H9 (cell line): ENCODE measurements around the gene CYB5R3. TPM values are rescaled to one million over a fixed set of nuclear protein-coding genes. Genes with fewer than 3 reads are reported as not detected.

Experiments used
- DNase-seq: peaks from one replicate; pipeline ENCODE4 v3.0.0-alpha.2; 2017
- H2AFZ ChIP-seq: one replicate; pipeline ENCODE4 v1.6.1; 2013; ENCODE audit warnings: mild to moderate bottlenecking, low read length, control low read depth, moderate library complexity
- H2AK5ac ChIP-seq: 2 replicates; pipeline ENCODE4 v1.6.1; 2013; ENCODE audit warnings: low read length, control low read depth, mixed read lengths; ENCODE audit not compliant: insufficient read length
- H2BK120ac ChIP-seq: one replicate; pipeline ENCODE4 v1.6.1; 2013; ENCODE audit warnings: low read depth, mild to moderate bottlenecking, low read length, control low read depth, inconsistent platforms; ENCODE audit not compliant: poor library complexity, severe bottlenecking
- H2BK12ac ChIP-seq: 2 replicates; pipeline ENCODE4 v1.6.1; 2013; ENCODE audit warnings: low read length, control low read depth, mixed read lengths, low read depth; ENCODE audit not compliant: insufficient read length
- H2BK15ac ChIP-seq: 2 replicates; pipeline ENCODE4 v1.6.1; 2013; ENCODE audit warnings: low read depth, low read length, control low read depth
- H2BK20ac ChIP-seq: one replicate; pipeline ENCODE4 v1.6.1; 2013; ENCODE audit warnings: low read depth, mild to moderate bottlenecking, low read length, control low read depth, inconsistent platforms; ENCODE audit not compliant: poor library complexity, severe bottlenecking
- H2BK5ac ChIP-seq: 2 replicates; pipeline ENCODE4 v1.6.1; 2013; ENCODE audit warnings: low read length, control low read depth, mixed read lengths; ENCODE audit not compliant: insufficient read length
- H3K14ac ChIP-seq: 2 replicates; pipeline ENCODE4 v1.6.1; 2013; ENCODE audit warnings: low read length, control low read depth; ENCODE audit not compliant: insufficient read depth
- H3K18ac ChIP-seq: 2 replicates; pipeline ENCODE4 v1.6.1; 2013; ENCODE audit warnings: low read depth, mild to moderate bottlenecking, mixed read lengths, low read length, control low read depth; ENCODE audit not compliant: insufficient read length
- H3K23ac ChIP-seq: 2 replicates; pipeline ENCODE4 v1.6.1; 2013; ENCODE audit warnings: low read length, control low read depth, mixed read lengths, low read depth; ENCODE audit not compliant: insufficient read length
- H3K23me2 ChIP-seq: 2 replicates; pipeline ENCODE4 v1.6.1; 2013; ENCODE audit warnings: low read depth, mild to moderate bottlenecking, mixed read lengths, low read length, control low read depth; ENCODE audit not compliant: insufficient read length, poor library complexity, severe bottlenecking
- H3K27ac ChIP-seq: 2 replicates; pipeline ENCODE4 v1.5.1; 2013; ENCODE audit warnings: low read length, control low read depth, mixed read lengths, low read depth; ENCODE audit not compliant: insufficient read length
- H3K27me3 ChIP-seq: 2 replicates; pipeline ENCODE4 v1.6.1; 2013; ENCODE audit warnings: low read length, control low read depth, inconsistent platforms; ENCODE audit not compliant: insufficient read depth
- H3K4ac ChIP-seq: 2 replicates; pipeline ENCODE4 v1.6.1; 2013; ENCODE audit warnings: low read depth, mild to moderate bottlenecking, control low read depth, inconsistent platforms, low read length, moderate library complexity
- H3K4me1 ChIP-seq: 2 replicates; pipeline ENCODE4 v1.6.1; 2013; ENCODE audit warnings: low read length, control low read depth, inconsistent platforms; ENCODE audit not compliant: insufficient read depth
- H3K4me2 ChIP-seq: 2 replicates; pipeline ENCODE4 v1.6.1; 2013; ENCODE audit warnings: low read length, control low read depth, mixed read lengths; ENCODE audit not compliant: insufficient read length, insufficient read depth
- H3K56ac ChIP-seq: 2 replicates; pipeline ENCODE4 v1.6.1; 2013; ENCODE audit warnings: low read depth, mild to moderate bottlenecking, mixed read lengths, low read length, control low read depth; ENCODE audit not compliant: insufficient read length
- H3K79me1 ChIP-seq: 2 replicates; pipeline ENCODE4 v1.6.1; 2013; ENCODE audit warnings: low read depth, mild to moderate bottlenecking, moderate library complexity, low read length, control low read depth, inconsistent platforms; ENCODE audit not compliant: insufficient read depth, poor library complexity, severe bottlenecking
- H3K79me2 ChIP-seq: 2 replicates; pipeline ENCODE4 v1.6.1; 2013; ENCODE audit warnings: low read length, control low read depth, inconsistent platforms; ENCODE audit not compliant: insufficient read depth
- H3K9ac ChIP-seq: 2 replicates; pipeline ENCODE4 v1.6.1; 2013; ENCODE audit warnings: low read length, control low read depth, mixed read lengths; ENCODE audit not compliant: insufficient read length; ENCODE audit errors: extremely low read depth
- H3K9me3 ChIP-seq: one replicate; pipeline ENCODE4 v1.6.1; 2013; ENCODE audit warnings: low read depth, low read length, inconsistent platforms; ENCODE audit not compliant: control insufficient read depth
- H3T11ph ChIP-seq: one replicate; pipeline ENCODE4 v1.6.1; 2013; ENCODE audit warnings: mild to moderate bottlenecking, low read length, control low read depth, inconsistent platforms
- H4K20me1 ChIP-seq: one replicate; pipeline ENCODE4 v1.6.1; 2013; ENCODE audit not compliant: control insufficient read depth, insufficient read length, insufficient read depth
- H4K5ac ChIP-seq: 2 replicates; pipeline ENCODE4 v1.6.1; 2013; ENCODE audit warnings: low read depth, mild to moderate bottlenecking, mixed read lengths, low read length, control low read depth; ENCODE audit not compliant: insufficient read length
- H4K8ac ChIP-seq: replicated peaks from 2 replicates; pipeline ENCODE4 v1.6.1; 2013; ENCODE audit warnings: low read length, control low read depth, mixed read lengths, low read depth; ENCODE audit not compliant: insufficient read length
- H4K91ac ChIP-seq: 2 replicates; pipeline ENCODE4 v1.6.1; 2013; ENCODE audit warnings: low read depth, mild to moderate bottlenecking, moderate library complexity, mixed read lengths, low read length, control low read depth; ENCODE audit not compliant: insufficient read length
- H3K27ac Mint-ChIP-seq, 3 experiments: 2 replicates in 2 of 3; 3 replicates in 1 of 3; pipeline ENCODE4 v1.8.0; 2020 to 2021; ENCODE audit warnings: mixed read lengths in 3 of 3, mild to moderate bottlenecking in 1 of 3, moderate library complexity in 1 of 3
- H3K27me3 Mint-ChIP-seq: 2 replicates; pipeline ENCODE4 v1.8.0; 2021; ENCODE audit warnings: low read depth, mild to moderate bottlenecking, moderate library complexity, mixed read lengths
- H3K36me3 Mint-ChIP-seq, 3 experiments: 2 replicates in 2 of 3; 3 replicates in 1 of 3; pipeline ENCODE4 v1.8.0; 2020 to 2021; ENCODE audit warnings: low read depth in 3 of 3, mixed read lengths in 3 of 3; ENCODE audit not compliant: insufficient read depth in 1 of 3
- H3K4me1 Mint-ChIP-seq, 2 experiments: 2 replicates each; pipeline ENCODE4 v1.8.0; 2020; ENCODE audit warnings: mixed read lengths in 2 of 2
- H3K4me3 Mint-ChIP-seq, 2 experiments: 2 replicates in 1 of 2; 3 replicates in 1 of 2; pipeline ENCODE4 v1.8.0; 2020 to 2021; ENCODE audit warnings: mild to moderate bottlenecking in 2 of 2, mixed read lengths in 2 of 2, moderate library complexity in 1 of 2
- H3K9me3 Mint-ChIP-seq, 2 experiments: 2 replicates in 1 of 2; 3 replicates in 1 of 2; pipeline ENCODE4 v1.8.0; 2020; ENCODE audit warnings: mild to moderate bottlenecking in 2 of 2, mixed read lengths in 2 of 2, moderate library complexity in 1 of 2
- CTCF ChIP-seq: fragments of 200-600 bp; sonication (generic); conservative IDR thresholded peaks from 3 replicates; pipeline ENCODE4 v1.8.0; 2021; ENCODE audit warnings: antibody characterized with exemption, mild to moderate bottlenecking
- whole genome bisulfite sequencing: extraction: QIAGEN DNeasy Blood & Tissue Kit; methylation state at CpG from one replicate; pipeline ENCODE4 v1.1.7; 2013; ENCODE audit warnings: missing lambda C conversion rate, low lambda C conversion rate, mixed read lengths; ENCODE audit not compliant: insufficient read length; ENCODE audit errors: extremely low coverage; 5-methylcytosine and 5-hydroxymethylcytosine counted together
- total RNA-seq: library from RNA; stranded (reverse); gene quantifications from 2 replicates; pipeline ENCODE4 v1.2.1, GENCODE V29; 2021

The CYB5R3 gene
- total RNA-seq, 1 experiment from 2014 or later: 97.4 TPM

- Histone ChIP-seq H3K9me3 (no peaks in the 10 kb centered on the region), H3T11ph (no peak overlapping the region), H3K9ac (no peak overlapping the region), H3K23me2 (no peaks in the 10 kb centered on the region), H3K27me3 (no peaks in the 10 kb centered on the region), H2AFZ (no peak overlapping the region), H3K14ac (no peak overlapping the region), H3K18ac (no peak overlapping the region), H2BK120ac (no peak overlapping the region), H3K4me2 (no peak overlapping the region), H3K27ac (no peak overlapping the region), H3K79me1 (no peaks in the 10 kb centered on the region), H2BK12ac (no peak overlapping the region), H4K8ac (no peak overlapping the region), H3K23ac (no peak overlapping the region), H4K20me1 (no peaks in the 10 kb centered on the region), H2BK15ac (no peak overlapping the region), H3K79me2 (no peaks in the 10 kb centered on the region), H3K4me1 (no peaks in the 10 kb centered on the region), H4K5ac (no peak overlapping the region), H3K4ac (no peak overlapping the region), H2BK5ac (no peak overlapping the region), H3K56ac (no peak overlapping the region), H4K91ac (no peak overlapping the region), H2BK20ac (no peak overlapping the region), H2AK5ac (no peak overlapping the region)
- Mint-ChIP-seq H3K36me3 (peaks cover 3 to 43% (median 33%) of the 10 kb centered on the region in 3 experiments), H3K9me3 (no peaks in the 10 kb centered on the region), H3K27me3 (no peaks in the 10 kb centered on the region), H3K27ac (peak overlapping the region in 2 of 3 experiments; percentile 34 to 63; a peak in 2 of 7 replicates), H3K4me1 (peaks cover 3 to 10% of the 10 kb centered on the region in 2 experiments; a peak in 3 of 4 replicates), H3K4me3 (no peak overlapping the region)
- no CpG with 5 or more reads among the region's 29 CpGs for WGBS
- no peak for DNase-seq
- TF ChIP-seq CTCF: no peak
Observed at GRCh38 chr22:42623756-42624441, 25.3 kb downstream of the CYB5R3 start.
